Gastroesophageal sphincter (tissue), 3 donors: ENCODE data around the gene GSPT2.

ENCODE experiments used
- POLR2AphosphoS5 ChIP-seq: sonication (generic); formaldehyde crosslinking; IDR thresholded peaks from one replicate; pipeline ENCODE4 v1.6.1; 2017; ENCODE audit warnings: antibody characterized with exemption
- TF ChIP-seq, protein P1 (sequence below), 4 experiments: fragments of 200-600 bp in 2 of 4; fragments of 450-650 bp in 2 of 4; sonication (generic) in 1 of 4; IDR thresholded peaks; one replicate each; pipeline ENCODE4 v1.5.1; 2017 to 2019; ENCODE audit warnings: antibody characterized with exemption in 4 of 4, mild to moderate bottlenecking in 2 of 4, moderate library complexity in 2 of 4

DNA sequence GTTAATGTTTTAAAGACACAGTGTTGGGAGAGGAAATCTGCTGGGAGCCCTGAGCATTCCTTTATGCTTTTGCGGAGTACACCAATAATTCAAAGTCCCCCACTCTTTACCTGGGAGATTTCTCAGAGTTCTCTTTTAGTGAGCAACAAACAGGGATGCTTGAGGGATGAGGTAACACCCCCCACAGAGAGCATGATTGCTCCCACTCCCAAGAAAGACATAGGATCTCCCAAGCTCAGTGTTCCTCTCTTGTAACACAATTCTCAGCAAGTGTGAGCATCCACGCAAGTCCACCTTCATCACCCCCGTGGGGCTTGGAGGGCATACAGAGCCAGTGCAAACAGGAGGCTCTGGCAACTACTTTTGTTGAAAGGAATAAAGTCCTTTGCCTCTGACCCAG is 36.1 kb downstream of the GSPT2 start:
- TF ChIP-seq POLR2AphosphoS5, result no peak
- TF ChIP-seq, protein P1, sequence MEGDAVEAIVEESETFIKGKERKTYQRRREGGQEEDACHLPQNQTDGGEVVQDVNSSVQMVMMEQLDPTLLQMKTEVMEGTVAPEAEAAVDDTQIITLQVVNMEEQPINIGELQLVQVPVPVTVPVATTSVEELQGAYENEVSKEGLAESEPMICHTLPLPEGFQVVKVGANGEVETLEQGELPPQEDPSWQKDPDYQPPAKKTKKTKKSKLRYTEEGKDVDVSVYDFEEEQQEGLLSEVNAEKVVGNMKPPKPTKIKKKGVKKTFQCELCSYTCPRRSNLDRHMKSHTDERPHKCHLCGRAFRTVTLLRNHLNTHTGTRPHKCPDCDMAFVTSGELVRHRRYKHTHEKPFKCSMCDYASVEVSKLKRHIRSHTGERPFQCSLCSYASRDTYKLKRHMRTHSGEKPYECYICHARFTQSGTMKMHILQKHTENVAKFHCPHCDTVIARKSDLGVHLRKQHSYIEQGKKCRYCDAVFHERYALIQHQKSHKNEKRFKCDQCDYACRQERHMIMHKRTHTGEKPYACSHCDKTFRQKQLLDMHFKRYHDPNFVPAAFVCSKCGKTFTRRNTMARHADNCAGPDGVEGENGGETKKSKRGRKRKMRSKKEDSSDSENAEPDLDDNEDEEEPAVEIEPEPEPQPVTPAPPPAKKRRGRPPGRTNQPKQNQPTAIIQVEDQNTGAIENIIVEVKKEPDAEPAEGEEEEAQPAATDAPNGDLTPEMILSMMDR (IDR thresholded peaks at IDR 0.05), result no peak
